Measurements from ENCODE around the gene VAT1L. TPM values are rescaled to one million over a fixed set of nuclear protein-coding genes. Genes with fewer than 3 reads are reported as not detected.

VAT1L gene
- total and polyA plus RNA-seq, 3 donors from 2014 or later, result 4.2 to 5.2 (median 4.6) TPM

DNA sequence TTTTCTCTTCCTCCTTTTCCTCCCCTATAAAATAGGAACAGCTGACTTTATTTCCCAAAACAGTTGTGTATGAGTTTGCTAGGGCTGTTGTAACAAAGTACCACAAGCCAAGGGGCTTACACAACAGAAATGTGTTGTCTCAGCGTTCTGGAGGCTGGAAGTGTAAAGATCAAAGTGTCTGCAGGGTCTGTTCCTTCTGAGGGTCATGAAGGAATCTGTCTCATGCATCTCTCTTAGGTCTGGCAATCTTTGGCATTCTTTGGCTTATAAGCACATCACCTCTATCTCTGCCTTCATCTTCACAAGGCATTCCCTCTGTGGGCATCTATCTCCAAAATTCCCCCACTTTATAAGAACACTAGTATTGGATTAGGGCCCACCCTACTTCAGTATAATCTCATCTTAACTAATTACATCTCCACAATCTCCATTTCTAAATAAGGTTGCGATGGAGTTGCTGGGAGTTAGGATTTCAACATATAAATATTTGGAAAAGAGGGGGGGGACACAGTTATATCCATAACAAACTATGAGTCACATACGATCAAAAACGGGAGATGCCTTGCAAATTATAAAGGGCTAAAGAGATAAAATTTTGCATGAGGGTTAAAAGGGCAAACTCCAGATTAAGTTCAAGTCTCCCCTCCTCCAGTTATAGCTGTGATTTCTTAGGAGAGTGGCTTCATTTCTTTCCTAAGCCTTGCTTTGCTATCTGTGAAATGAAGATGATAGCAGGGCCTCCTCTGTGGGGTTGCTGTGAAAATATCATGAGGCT is 109.7 kb downstream of the VAT1L start:
- no peaks in the 10 kb centered on the region for H3K36me3 ChIP-seq (ENCODE audit: low read depth, missing control alignments)
- H3K4me1 ChIP-seq, result no peaks in the 10 kb centered on the region
- no peaks in the 10 kb centered on the region for H3K9me3 ChIP-seq
- no peak overlapping the region for H3K27ac ChIP-seq
- TF ChIP-seq, protein P1, sequence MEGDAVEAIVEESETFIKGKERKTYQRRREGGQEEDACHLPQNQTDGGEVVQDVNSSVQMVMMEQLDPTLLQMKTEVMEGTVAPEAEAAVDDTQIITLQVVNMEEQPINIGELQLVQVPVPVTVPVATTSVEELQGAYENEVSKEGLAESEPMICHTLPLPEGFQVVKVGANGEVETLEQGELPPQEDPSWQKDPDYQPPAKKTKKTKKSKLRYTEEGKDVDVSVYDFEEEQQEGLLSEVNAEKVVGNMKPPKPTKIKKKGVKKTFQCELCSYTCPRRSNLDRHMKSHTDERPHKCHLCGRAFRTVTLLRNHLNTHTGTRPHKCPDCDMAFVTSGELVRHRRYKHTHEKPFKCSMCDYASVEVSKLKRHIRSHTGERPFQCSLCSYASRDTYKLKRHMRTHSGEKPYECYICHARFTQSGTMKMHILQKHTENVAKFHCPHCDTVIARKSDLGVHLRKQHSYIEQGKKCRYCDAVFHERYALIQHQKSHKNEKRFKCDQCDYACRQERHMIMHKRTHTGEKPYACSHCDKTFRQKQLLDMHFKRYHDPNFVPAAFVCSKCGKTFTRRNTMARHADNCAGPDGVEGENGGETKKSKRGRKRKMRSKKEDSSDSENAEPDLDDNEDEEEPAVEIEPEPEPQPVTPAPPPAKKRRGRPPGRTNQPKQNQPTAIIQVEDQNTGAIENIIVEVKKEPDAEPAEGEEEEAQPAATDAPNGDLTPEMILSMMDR (IDR thresholded peaks at IDR 0.05), result no peak
- no peak for TF ChIP-seq POLR2A (IDR thresholded peaks at IDR 0.05)
- intact Hi-C loops (cut with DNase I; ENCODE audit: low total_unique reads), result no loop called here
- DNase-seq, result no peak
- H3K27me3 ChIP-seq, result no peaks in the 10 kb centered on the region
- H3K4me3 ChIP-seq, result no peak overlapping the region
- WGBS, 2 donors, result 54 to 59% methylated on average over 4 of the region's 4 CpGs

DNA sequence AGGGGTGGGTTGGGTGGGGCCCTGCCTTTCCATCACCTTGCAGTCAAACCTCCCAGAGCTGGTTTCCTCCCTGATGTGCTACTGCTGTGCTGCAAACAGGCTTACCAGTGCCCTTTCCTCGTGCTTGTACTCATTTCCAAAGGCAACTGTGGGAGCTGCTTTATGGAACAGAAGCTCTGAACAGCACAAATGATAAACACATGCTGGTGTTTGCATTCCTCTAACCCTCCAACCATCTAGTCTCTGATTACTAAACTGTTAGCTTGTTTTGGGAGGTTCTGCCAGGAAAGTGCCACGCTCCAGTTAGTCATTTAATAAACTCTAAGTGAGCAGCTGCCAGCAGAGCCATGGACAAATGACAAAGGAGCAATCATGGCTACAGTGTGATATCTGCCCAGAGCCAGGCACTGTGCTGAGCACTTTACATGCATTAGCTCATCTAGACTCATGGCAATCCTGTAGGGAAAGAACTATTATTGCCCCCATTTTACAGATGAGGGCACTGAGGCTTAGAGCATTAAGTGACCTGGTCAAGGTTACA is 110.4 kb downstream of the VAT1L start:
- Histone ChIP-seq H3K4me1 (no peaks in the 10 kb centered on the region), H3K27ac (no peak overlapping the region), H3K27me3 (no peaks in the 10 kb centered on the region), H3K9me3 (no peaks in the 10 kb centered on the region), H3K36me3 (ENCODE audit: low read depth, missing control alignments) (no peaks in the 10 kb centered on the region), H3K4me3 (no peak overlapping the region)
- no peak for DNase-seq
- WGBS, 2 donors, result 65 to 71% methylated on average over 2 of the region's 2 CpGs
- intact Hi-C loops (cut with DNase I; ENCODE audit: low total_unique reads), result no loop called here
- no peak for TF ChIP-seq POLR2A (IDR thresholded peaks at IDR 0.05)
- TF ChIP-seq, protein P1 (IDR thresholded peaks at IDR 0.05), result no peak

DNA sequence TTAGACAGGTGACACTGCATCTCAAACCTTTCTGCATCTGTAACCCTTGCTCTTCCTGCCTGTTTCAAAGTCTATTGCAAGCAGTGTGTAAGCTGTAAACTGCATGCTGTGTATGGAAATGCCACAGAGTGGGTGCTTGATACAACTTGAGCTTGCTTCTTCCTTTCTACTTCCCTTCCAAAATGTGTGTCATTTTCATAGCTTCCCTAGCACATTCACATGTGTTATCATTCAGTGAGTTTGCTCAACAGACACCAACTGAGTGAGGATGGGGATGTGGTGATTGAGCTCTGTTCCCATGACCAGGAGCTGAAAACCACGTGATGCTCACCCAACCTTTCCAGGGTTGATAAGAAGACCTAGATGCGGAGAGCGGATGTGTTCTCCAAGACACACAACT is 111.1 kb downstream of the VAT1L start:
- intact Hi-C loops (cut with DNase I; ENCODE audit: low total_unique reads), result no loop called here
- TF ChIP-seq, protein P1 (IDR thresholded peaks at IDR 0.05), result no peak
- no peak for TF ChIP-seq POLR2A (IDR thresholded peaks at IDR 0.05)
- no peaks in the 10 kb centered on the region for H3K4me1 ChIP-seq
- no peak overlapping the region for H3K27ac ChIP-seq
- H3K4me3 ChIP-seq, result no peak overlapping the region
- no peaks in the 10 kb centered on the region for H3K27me3 ChIP-seq
- no peaks in the 10 kb centered on the region for H3K36me3 ChIP-seq (ENCODE audit: low read depth, missing control alignments)
- 80 to 88% methylated on average over 3 of the region's 3 CpGs for WGBS, 2 donors
- no peaks in the 10 kb centered on the region for H3K9me3 ChIP-seq
- DNase-seq, result no peak

DNA sequence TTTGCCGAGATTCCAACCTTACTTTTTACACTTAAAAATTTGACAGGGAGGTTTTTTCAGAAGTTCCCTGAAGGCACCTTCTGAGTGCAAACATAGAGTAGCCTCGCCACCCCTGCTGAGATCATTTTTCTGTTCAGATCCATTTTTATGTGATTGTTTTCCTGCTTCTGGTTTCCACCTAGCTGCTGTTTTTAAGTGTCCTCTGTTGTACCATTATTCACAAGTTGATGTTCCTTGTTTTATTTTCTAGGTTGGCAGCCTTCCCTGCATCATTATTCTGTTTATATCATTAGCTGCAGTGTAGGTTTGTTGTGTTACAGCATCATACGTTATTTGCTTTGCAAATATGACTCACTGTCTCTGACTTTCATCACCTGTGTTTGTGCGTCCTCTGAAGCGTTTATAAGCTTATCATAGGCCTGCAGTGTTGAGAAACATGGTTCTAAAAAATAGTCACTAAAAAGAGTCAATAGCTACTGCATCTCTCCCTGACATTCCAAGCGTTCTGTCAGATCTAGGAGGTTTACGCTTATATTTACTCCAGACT is 117.1 kb downstream of the VAT1L start:
- no peak for TF ChIP-seq POLR2A (IDR thresholded peaks at IDR 0.05)
- TF ChIP-seq, protein P1 (IDR thresholded peaks at IDR 0.05), result no peak
- WGBS, 2 donors, result 79 to 81% methylated on average over 7 of the region's 7 CpGs
- H3K27me3 ChIP-seq, result no peaks in the 10 kb centered on the region
- H3K4me3 ChIP-seq, result no peak overlapping the region
- DNase-seq, result no peak
- H3K4me1 ChIP-seq, result no peaks in the 10 kb centered on the region
- H3K27ac ChIP-seq, result no peak overlapping the region
- intact Hi-C loops (cut with DNase I; ENCODE audit: low total_unique reads), result no loop called here
- H3K9me3 ChIP-seq, result no peaks in the 10 kb centered on the region
- no peaks in the 10 kb centered on the region for H3K36me3 ChIP-seq (ENCODE audit: low read depth, missing control alignments)

Measured in testis (tissue), 3 donors.